NCI-H2029 (cell line): ENCODE data around the gene SLC26A9.
A peak's percentile ranks its signal among the peaks of the same experiment; 100 is the strongest.

ENCODE experiments used
- DNase-seq: peaks from one replicate; lab custom pipeline; 2025; lab: John Stamatoyannopoulos, UW

The SLC26A9 gene

GRCh38 chr1:205973377-205974232, 30.3 kb upstream of the SLC26A9 start:
- DNase-seq, result no peak

- no peak for DNase-seq
Observed at GRCh38 chr1:205972491-205973168, 29.4 kb upstream of the SLC26A9 start.

- no peak for DNase-seq
Observed at GRCh38 chr1:205972081-205972480, 28.8 kb upstream of the SLC26A9 start.

GRCh38 chr1:205971082-205971481, 27.8 kb upstream of the SLC26A9 start:
- DNase-seq, result no peak

GRCh38 chr1:205970486-205970885, 27.2 kb upstream of the SLC26A9 start:
- DNase-seq, result no peak

GRCh38 chr1:205969229-205969628, 26.0 kb upstream of the SLC26A9 start:
- DNase-seq, result no peak

- no peak for DNase-seq
Observed at GRCh38 chr1:205967554-205968335, 24.5 kb upstream of the SLC26A9 start.

- peak; percentile 98 for DNase-seq
Observed at GRCh38 chr1:205965036-205965884, 22.0 kb upstream of the SLC26A9 start.

GRCh38 chr1:205963352-205964155, 20.3 kb upstream of the SLC26A9 start:
- DNase-seq, result no peak

- DNase-seq, result peak; percentile 48
Observed at GRCh38 chr1:205962821-205963221, 19.6 kb upstream of the SLC26A9 start.

GRCh38 chr1:205961991-205962820, 18.9 kb upstream of the SLC26A9 start:
- peak; percentile 90 for DNase-seq

GRCh38 chr1:205961405-205961804, 18.1 kb upstream of the SLC26A9 start:
- peak; percentile 14 for DNase-seq

- no peak for DNase-seq
Observed at GRCh38 chr1:205959789-205960188, 16.5 kb upstream of the SLC26A9 start.

GRCh38 chr1:205955499-205955898, 12.2 kb upstream of the SLC26A9 start:
- DNase-seq, result no peak

GRCh38 chr1:205954819-205955404, 11.7 kb upstream of the SLC26A9 start:
- DNase-seq, result peak; percentile 79

GRCh38 chr1:205951746-205952145, 8.5 kb upstream of the SLC26A9 start:
- DNase-seq, result no peak

GRCh38 chr1:205950826-205951549, 7.7 kb upstream of the SLC26A9 start:
- DNase-seq, result no peak

- no peak for DNase-seq
Observed at GRCh38 chr1:205950280-205950679, 7.0 kb upstream of the SLC26A9 start.

- no peak for DNase-seq
Observed at GRCh38 chr1:205949753-205950152, 6.5 kb upstream of the SLC26A9 start.
